ENCODE results near the gene PRDM12.

The PRDM12 gene

GRCh38 chr9:130689937-130690700 is 25.7 kb downstream of the PRDM12 start:
- peak; percentile 85 for DNase-seq (ENCODE audit: low spot score)

GRCh38 chr9:130692321-130692720 is 27.9 kb downstream of the PRDM12 start:
- DNase-seq (ENCODE audit: low spot score), result peak; percentile 37

GRCh38 chr9:130693101-130693425 is 28.7 kb downstream of the PRDM12 start:
- DNase-seq (ENCODE audit: low spot score), result no peak

GRCh38 chr9:130693426-130694191 is 29.2 kb downstream of the PRDM12 start, which contains the start of gene EXOSC2:
Gene EXOSC2 (plus strand): TSS chr9:130693780. CDS start chr9:130693792, 12 bp downstream.
- DNase-seq (ENCODE audit: low spot score), result peak; percentile 99

DNA sequence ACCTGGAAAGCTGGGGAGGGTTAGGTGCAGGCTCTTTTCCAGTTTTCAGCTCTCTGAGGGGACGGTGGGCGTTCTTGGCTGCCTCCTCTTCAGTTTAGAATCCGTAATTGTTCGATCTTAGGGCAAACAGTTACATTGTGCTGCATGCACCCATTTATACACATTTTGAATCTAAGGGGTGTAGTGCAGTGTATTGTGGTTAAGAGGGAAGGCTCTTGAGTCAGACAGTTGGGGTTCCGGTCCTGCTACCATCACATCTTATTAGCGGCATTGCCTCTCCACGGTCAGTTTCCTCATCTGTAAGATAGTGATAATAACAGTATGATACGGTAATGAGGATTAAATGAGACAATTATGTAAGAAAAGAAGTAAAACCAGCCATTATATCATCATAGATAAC is 29.8 kb downstream of the PRDM12 start:
- no peak for DNase-seq (ENCODE audit: low spot score)

- DNase-seq (ENCODE audit: low spot score), result no peak
These were observed 31.8 kb downstream of the PRDM12 start for GRCh38 chr9:130696139-130696650.

DNA sequence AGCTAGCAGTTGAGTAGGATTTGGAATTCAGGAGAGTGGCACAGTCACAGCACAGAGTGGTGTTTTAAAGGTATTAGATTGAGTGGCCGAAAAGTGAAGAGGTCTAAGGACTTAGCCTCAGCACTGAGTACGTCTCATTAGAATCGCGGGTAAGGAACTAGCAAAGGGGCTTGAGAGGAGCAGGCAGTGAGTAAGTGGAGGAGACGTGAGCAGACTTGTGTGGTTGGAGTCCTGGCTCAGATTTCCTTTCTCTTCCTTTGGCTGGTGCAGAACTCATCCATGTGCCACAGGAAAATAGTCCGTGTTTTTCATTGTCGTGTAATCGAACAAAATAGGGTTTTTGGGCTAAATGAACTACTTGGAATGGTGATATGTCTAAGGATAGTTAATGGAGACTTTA is 32.6 kb downstream of the PRDM12 start:
- no peak for DNase-seq (ENCODE audit: low spot score)

DNA sequence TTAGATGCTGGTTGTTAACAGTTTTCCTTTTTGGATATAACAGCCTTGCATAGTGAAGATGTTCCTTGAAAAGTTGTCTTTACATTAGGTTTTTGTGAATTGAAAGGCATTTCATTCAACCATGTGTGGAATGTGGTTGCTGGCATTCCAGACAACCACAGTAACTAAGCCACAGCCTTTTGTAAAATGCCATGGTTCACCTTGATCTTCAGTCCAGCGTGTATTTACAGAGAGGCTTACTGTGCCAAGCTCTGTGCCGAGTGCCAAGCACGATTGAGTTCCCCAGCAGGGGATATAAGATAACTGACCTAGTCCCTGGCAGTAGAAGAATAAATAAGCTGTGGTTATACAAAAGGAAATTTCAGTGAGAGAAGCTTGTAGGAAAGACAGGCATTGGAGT is 34.1 kb downstream of the PRDM12 start:
- DNase-seq (ENCODE audit: low spot score), result no peak

- DNase-seq (ENCODE audit: low spot score), result no peak
These were observed 34.7 kb downstream of the PRDM12 start for GRCh38 chr9:130699047-130699446.

- peak; percentile 88 for DNase-seq (ENCODE audit: low spot score)
These were observed 36.9 kb downstream of the PRDM12 start for GRCh38 chr9:130701059-130702022.

- DNase-seq (ENCODE audit: low spot score), result no peak
These were observed 39.1 kb downstream of the PRDM12 start for GRCh38 chr9:130703501-130703900.

DNA sequence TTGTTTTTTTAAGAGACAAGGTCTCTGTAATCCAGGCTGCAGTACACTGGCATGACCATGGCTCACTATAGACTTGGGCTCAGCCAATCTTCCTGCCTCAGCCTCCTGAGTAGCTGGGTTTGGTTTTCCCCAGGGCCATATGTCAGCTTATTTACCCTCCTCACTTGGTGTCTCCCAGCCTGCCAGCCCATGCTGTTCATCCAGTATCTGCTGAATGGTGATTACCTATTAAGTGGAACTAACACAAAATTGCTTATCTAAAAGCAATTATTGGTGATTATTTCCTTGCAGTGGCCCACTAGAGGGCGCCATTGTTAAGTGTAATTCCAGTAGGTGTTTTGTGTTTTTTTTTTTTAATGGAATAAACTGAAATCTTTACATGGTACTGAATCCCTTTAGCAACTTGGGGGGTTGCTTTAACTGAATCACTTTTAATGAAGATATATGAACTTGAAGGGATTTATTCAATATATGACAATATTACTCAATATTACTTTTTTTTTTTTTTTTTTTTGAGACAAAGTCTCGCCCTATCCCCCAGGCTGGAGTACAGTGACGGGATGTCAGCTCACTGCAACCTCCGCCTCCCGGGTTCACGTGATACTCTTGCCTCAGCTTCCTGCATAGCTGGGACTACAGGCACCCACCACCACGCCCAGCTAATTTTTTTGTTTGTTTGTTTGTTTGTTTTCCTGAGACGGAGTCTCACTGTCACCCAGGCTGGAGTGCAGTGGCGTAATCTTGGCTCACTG is 43.0 kb downstream of the PRDM12 start:
- DNase-seq (ENCODE audit: low spot score), result peak; percentile 57

- no peak for DNase-seq (ENCODE audit: low spot score)
These were observed 46.5 kb downstream of the PRDM12 start for GRCh38 chr9:130710822-130711352.

- DNase-seq (ENCODE audit: low spot score), result no peak
These were observed 47.1 kb downstream of the PRDM12 start for GRCh38 chr9:130711469-130711868.

DNA sequence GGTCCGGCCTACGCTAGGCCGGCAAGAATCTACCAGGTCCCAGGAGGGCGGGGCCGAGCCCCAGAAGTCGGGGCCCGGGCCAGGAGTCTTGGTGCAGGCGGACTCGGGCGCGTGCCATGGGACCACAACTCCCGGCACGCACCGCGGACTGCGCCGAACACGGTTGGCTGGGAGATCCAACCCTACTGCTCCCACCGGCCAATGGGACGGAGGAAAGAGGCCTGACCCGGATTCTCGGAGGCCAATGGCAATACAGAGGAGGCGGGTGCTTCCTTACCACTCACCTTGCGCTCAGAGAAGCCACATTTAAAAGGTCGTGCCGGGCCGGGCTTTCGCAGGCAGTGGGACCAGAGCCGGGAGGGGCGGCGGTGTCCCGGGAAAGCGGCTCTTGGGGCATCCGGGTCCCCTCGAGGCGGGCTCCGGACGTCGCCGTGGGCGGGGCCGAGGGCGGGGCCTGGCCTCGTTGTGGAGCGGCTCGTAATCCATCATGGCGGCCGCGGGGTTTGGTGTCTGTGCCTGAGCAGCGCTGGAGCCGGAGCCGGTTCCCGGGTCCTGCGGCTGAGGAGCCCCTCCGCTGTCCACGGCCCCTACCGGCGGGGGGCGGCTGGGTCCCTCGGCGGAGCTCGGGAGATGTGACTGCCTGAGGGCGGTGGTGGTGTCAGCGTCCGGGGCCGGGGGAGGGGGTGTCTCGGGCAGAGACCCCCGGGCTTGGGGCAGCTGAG is 48.3 kb downstream of the PRDM12 start:
- peak; percentile 99 for DNase-seq (ENCODE audit: low spot score)

DNA sequence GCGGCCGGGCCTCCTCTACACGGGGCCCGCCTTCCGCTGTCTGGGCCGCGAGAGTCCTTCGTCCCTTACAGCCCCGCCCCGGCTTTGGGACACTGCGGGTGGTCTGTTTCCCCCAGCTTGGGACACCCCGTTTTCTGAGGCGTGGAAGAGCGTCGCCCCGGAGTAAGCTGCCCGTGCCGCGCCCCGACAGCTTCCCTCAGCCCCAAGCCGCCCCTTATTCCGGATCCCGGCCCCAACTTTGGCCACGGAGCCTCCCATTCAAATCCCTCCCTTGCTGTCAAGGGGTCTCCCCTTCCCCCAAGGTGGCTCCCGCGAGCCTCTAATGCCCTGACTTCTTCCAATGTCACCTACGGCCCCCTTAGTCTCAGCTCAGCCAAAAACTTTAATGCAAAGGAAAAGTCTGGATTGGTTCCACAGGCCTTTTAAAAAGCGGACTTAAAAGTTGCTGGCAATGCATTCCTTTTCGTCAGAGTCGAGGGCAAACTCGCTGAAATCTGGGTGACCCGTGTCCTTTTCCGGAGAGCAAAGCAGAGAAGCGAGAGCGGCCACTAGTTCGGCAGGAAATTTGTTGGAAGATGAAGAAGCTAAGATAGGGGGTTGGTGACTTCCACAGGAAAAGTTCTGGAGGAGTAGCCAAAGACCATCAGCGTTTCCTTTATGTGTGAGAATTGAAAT is 49.0 kb downstream of the PRDM12 start:
- peak; percentile 30 for DNase-seq (ENCODE audit: low spot score)

DNA sequence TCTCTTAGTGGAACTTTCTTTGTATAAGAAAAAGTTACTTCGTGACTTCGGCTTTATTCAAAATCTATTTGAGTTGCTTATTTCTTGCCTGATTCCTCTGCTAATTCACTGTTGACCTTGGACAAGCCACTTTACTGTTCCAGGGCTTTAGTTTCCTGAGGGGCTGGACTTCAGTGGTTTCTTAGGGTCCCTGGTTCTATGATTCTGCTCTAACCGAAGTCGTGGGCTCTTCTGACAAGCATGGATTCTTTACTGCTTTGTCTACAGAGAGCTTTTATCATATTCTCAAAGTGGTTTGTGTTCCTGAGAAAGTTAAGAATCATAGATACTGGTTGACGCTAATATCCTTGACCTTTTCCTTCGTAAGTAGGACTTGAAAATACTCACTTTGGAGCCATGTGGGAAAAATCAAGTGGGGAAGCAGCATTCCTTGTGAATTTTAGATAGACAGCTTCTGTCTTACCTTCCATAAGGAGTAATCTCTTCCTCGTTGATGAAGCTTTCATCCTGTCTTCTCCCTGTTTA is 50.3 kb downstream of the PRDM12 start:
- DNase-seq (ENCODE audit: low spot score), result no peak

GRCh38 chr9:130715270-130715669 is 50.9 kb downstream of the PRDM12 start:
- DNase-seq (ENCODE audit: low spot score), result no peak

GRCh38 chr9:130718562-130718961 is 54.2 kb downstream of the PRDM12 start:
- no peak for DNase-seq (ENCODE audit: low spot score)

GRCh38 chr9:130720762-130721161 is 56.4 kb downstream of the PRDM12 start:
- no peak for DNase-seq (ENCODE audit: low spot score)
